WTC11 (cell line): ENCODE data around the gene ZSCAN5C. TPM values are rescaled to one million over a fixed set of nuclear protein-coding genes. Genes with fewer than 3 reads are reported as not detected.
A peak's percentile ranks its signal among the peaks of the same experiment; 100 is the strongest.
"Not testable (repeated sequence)": the region's sequence is repeated elsewhere in the genome, so short reads cannot be mapped to it uniquely, and the experiment has no call there.

Source experiments
- ATAC-seq: fragments of 200-7000 bp; cut with Tn5 transposase; 2 replicates; pipeline ENCODE4 v1.10.0; 2021; ENCODE audit warnings: mild to moderate bottlenecking, moderate library complexity
- CTCF ChIA-PET: fragments of 300-600 bp; sonication (Branson Sonifier 250); formaldehyde crosslinking; loops from one replicate; lab custom pipeline; 2021; ENCODE audit warnings: antibody characterized with exemption; lab: Charles Lee
- POLR2A ChIA-PET: fragments of 350-600 bp; sonication (Branson Sonifier 250); formaldehyde crosslinking; loops from one replicate; lab custom pipeline; 2021; ENCODE audit warnings: antibody characterized with exemption; lab: Charles Lee
- DNase-seq: peaks from one replicate; pipeline ENCODE4 v3.0.0; 2021; ENCODE audit warnings: low spot score
- H3K27ac Mint-ChIP-seq: 2 replicates; pipeline ENCODE4 v1.8.0; 2021; ENCODE audit warnings: mixed read lengths
- H3K27me3 Mint-ChIP-seq: 2 replicates; pipeline ENCODE4 v1.8.0; 2021; ENCODE audit warnings: low read depth, mild to moderate bottlenecking, moderate library complexity, mixed read lengths
- H3K36me3 Mint-ChIP-seq: 2 replicates; pipeline ENCODE4 v1.8.0; 2021; ENCODE audit warnings: mixed read lengths
- H3K4me1 Mint-ChIP-seq: 2 replicates; pipeline ENCODE4 v1.8.0; 2022; ENCODE audit warnings: mixed read lengths
- H3K4me3 Mint-ChIP-seq: 2 replicates; pipeline ENCODE4 v1.8.0; 2021; ENCODE audit warnings: mild to moderate bottlenecking, moderate library complexity, mixed read lengths
- H3K9me3 Mint-ChIP-seq: 2 replicates; pipeline ENCODE4 v1.8.0; 2021; ENCODE audit warnings: mixed read lengths
- AR ChIP-seq: fragments of 250-450 bp; sonication (Bioruptor Pico); IDR thresholded peaks from 2 replicates; pipeline ENCODE4 v1.9.0; 2021; ENCODE audit warnings: mild to moderate bottlenecking
- ATF1 ChIP-seq: sonication (generic); formaldehyde crosslinking; IDR thresholded peaks from 2 replicates; pipeline ENCODE4 v1.8.1; 2023; ENCODE audit warnings: mild to moderate bottlenecking, moderate library complexity, missing genetic modification reagents
- NFE2L1 ChIP-seq: sonication (generic); formaldehyde crosslinking; IDR thresholded peaks from 2 replicates; pipeline ENCODE4 v1.8.1; 2023; ENCODE audit warnings: missing genetic modification reagents
- STAT6 ChIP-seq: sonication (generic); formaldehyde crosslinking; conservative IDR thresholded peaks from 2 replicates; pipeline ENCODE4 v1.8.1; 2023; ENCODE audit warnings: mild to moderate bottlenecking, low read depth, missing genetic modification reagents, moderate library complexity
- ZBTB43 ChIP-seq: sonication (generic); formaldehyde crosslinking; IDR thresholded peaks from 2 replicates; pipeline ENCODE4 v1.8.1; 2023; ENCODE audit warnings: mild to moderate bottlenecking, missing genetic modification reagents
- ZNF121 ChIP-seq: sonication (generic); formaldehyde crosslinking; IDR thresholded peaks from 2 replicates; pipeline ENCODE4 v1.8.0; 2023; ENCODE audit warnings: missing genetic modification reagents
- ZNF263 ChIP-seq: sonication (generic); formaldehyde crosslinking; IDR thresholded peaks from 2 replicates; pipeline ENCODE4 v1.8.1; 2022; ENCODE audit warnings: low read depth, mild to moderate bottlenecking, moderate library complexity, missing genetic modification reagents
- ZNF532 ChIP-seq: fragments of 250-450 bp; sonication (Bioruptor Pico); IDR thresholded peaks from 2 replicates; pipeline ENCODE4 v1.9.0; 2021; ENCODE audit warnings: mild to moderate bottlenecking, borderline replicate concordance
- ZSCAN18 ChIP-seq: fragments of 250-450 bp; sonication (Bioruptor Pico); IDR thresholded peaks from 2 replicates; pipeline ENCODE4 v2.1.2; 2022; ENCODE audit warnings: mild to moderate bottlenecking, moderate library complexity
- total RNA-seq: library from RNA; stranded (reverse); gene quantifications from 3 replicates; pipeline ENCODE4 v1.2.3, GENCODE V29; 2021

The ZSCAN5C gene
- total RNA-seq, 1 experiment from 2014 or later: not detected

GRCh38 chr19:56193981-56194640, 8.0 kb upstream of the ZSCAN5C start (continued):
- no peak for TF ChIP-seq AR (CRISPR knock-in tag)

- POLR2A ChIA-PET: interaction anchor here (0.6 kb wide), 1 partner anchor 14 kb away, joined by 4 read pairs; no protein-coding TSS in a partner anchor
- H3K4me3 Mint-ChIP-seq, ATAC-seq, DNase-seq, H3K27ac Mint-ChIP-seq, H3K4me1 Mint-ChIP-seq, H3K27me3 Mint-ChIP-seq, H3K9me3 Mint-ChIP-seq, H3K36me3 Mint-ChIP-seq: not testable (repeated sequence)
- CTCF ChIA-PET: interaction anchor here (1.4 kb wide), 1 partner anchor 112 kb away, joined by 3 read pairs; no protein-coding TSS in a partner anchor
Observed at GRCh38 chr19:56197646-56198045, 4.4 kb upstream of the ZSCAN5C start, which contains the start of gene ZSCAN5B. TSS of gene ZSCAN5B (minus strand) at chr19:56197783. CDS start at chr19:56193052, 4,731 bp downstream.

- DNase-seq: no peak
- no peak for ATAC-seq
- ChIA-PET CTCF (interaction anchor here (0.7 to 1.2 kb wide), 2 partner anchors 28 to 155 kb away, joined by 3 to 4 read pairs; no protein-coding TSS in a partner anchor), POLR2A (no interaction called here)
- Mint-ChIP-seq H3K4me1 (peaks cover 7% of the 10 kb centered on the region; the same call in 1 of the 2 replicates), H3K36me3 (no peaks in the 10 kb centered on the region), H3K4me3 (no peak overlapping the region), H3K27me3 (peaks cover 14% of the 10 kb centered on the region), H3K27ac (no peak overlapping the region; the same call in 1 of the 2 replicates), H3K9me3 (no peaks in the 10 kb centered on the region)
- TF ChIP-seq ZBTB43 (CRISPR knock-in tag) (no peak), STAT6 (CRISPR knock-in tag) (no peak), ZNF263 (CRISPR knock-in tag) (no peak), ZNF121 (no peak), ZSCAN18 (no peak), ATF1 (no peak), NFE2L1 (CRISPR knock-in tag) (no peak), ZNF532 (CRISPR knock-in tag) (no peak)
Observed at GRCh38 chr19:56199687-56200086, 2.4 kb upstream of the ZSCAN5C start.

GRCh38 chr19:56207581-56207980, 5.5 kb downstream of the ZSCAN5C start:
- H3K27ac Mint-ChIP-seq, H3K4me3 Mint-ChIP-seq, POLR2A ChIA-PET, H3K36me3 Mint-ChIP-seq, H3K9me3 Mint-ChIP-seq, CTCF ChIA-PET, DNase-seq, H3K4me1 Mint-ChIP-seq: not testable (repeated sequence)
- peaks cover 18% of the 10 kb centered on the region for H3K27me3 Mint-ChIP-seq
- peak; percentile 95 for ATAC-seq
